SK-N-SH (cell line): ENCODE data around the gene CCNL2. TPM values are rescaled to one million over a fixed set of nuclear protein-coding genes. Genes with fewer than 3 reads are reported as not detected.
A peak's percentile ranks its signal among the peaks of the same experiment; 100 is the strongest.

Source experiments
- CTCF ChIA-PET: fragments of 300-600, 350-600 bp; formaldehyde crosslinking; extraction: SDS; loops from one replicate; lab custom pipeline; 2021; lab: Yijun Ruan, JAX
- POLR2A ChIA-PET: fragments of 350-600 bp; sonication (Branson Sonifier 250); formaldehyde crosslinking; extraction: SDS; loops from one replicate; lab custom pipeline; 2020; ENCODE audit warnings: antibody characterized with exemption, inconsistent platforms; lab: Yijun Ruan, JAX
- DNase-seq: peaks from one replicate; pipeline ENCODE4 v3.0.0; 2012
- H2AFZ ChIP-seq: fragments of 200-600 bp; sonication (generic); 2 replicates; pipeline ENCODE4 v1.8.1; 2016; ENCODE audit warnings: antibody characterized with exemption, mild to moderate bottlenecking, low read depth
- H3F3A ChIP-seq: fragments of 200-600 bp; sonication (generic); replicated peaks from 2 replicates; pipeline ENCODE3; 2016; ENCODE audit warnings: antibody characterized with exemption, mild to moderate bottlenecking; ENCODE audit not compliant: insufficient read depth
- H3K27ac ChIP-seq, 2 experiments: fragments of 200-500 bp in 1 of 2; fragments of 200-600 bp in 1 of 2; sonication (Bioruptor generic) in 1 of 2; sonication (generic), shearing (Covaris generic) in 1 of 2; 2 replicates each; pipeline versions ENCODE4 v1.5.1 to v1.6.1; 2014 to 2016; ENCODE audit warnings: low read depth in 2 of 2, inconsistent platforms in 1 of 2, low read length in 1 of 2, mild to moderate bottlenecking in 1 of 2, mixed read lengths in 1 of 2
- H3K27me3 ChIP-seq: fragments of 200-600 bp; sonication (generic), shearing (Covaris generic); 2 replicates; pipeline ENCODE4 v1.6.1; 2016; ENCODE audit warnings: mixed run types; ENCODE audit not compliant: insufficient read depth
- H3K36me3 ChIP-seq, 2 experiments: fragments of 200-500 bp in 1 of 2; fragments of 200-600 bp in 1 of 2; sonication (Bioruptor generic) in 1 of 2; sonication (generic) in 1 of 2; replicated peaks in 1 of 2; 2 replicates each; pipeline versions ENCODE3 to v1.5.1; 2014 to 2016; ENCODE audit warnings: low read length in 1 of 2, mild to moderate bottlenecking in 1 of 2; ENCODE audit not compliant: insufficient read depth in 2 of 2, control insufficient read depth in 1 of 2
- H3K4me1 ChIP-seq, 2 experiments: fragments of 200-500 bp in 1 of 2; fragments of 200-600 bp in 1 of 2; sonication (Bioruptor generic) in 1 of 2; sonication (generic), shearing (Covaris generic) in 1 of 2; 2 replicates each; pipeline versions ENCODE4 v1.5.1 to v1.6.1; 2014 to 2016; ENCODE audit warnings: low read depth in 1 of 2, low read length in 1 of 2, mixed run types in 1 of 2; ENCODE audit not compliant: insufficient read depth in 2 of 2, control insufficient read depth in 1 of 2
- H3K4me2 ChIP-seq: fragments of 200-600 bp; sonication (generic), shearing (Covaris generic); 2 replicates; pipeline ENCODE4 v1.6.1; 2017; ENCODE audit warnings: mixed run types
- H3K4me3 ChIP-seq, 2 experiments: fragments of 200-500 bp in 1 of 2; fragments of 200-600 bp in 1 of 2; sonication (Bioruptor generic) in 1 of 2; sonication (generic), shearing (Covaris generic) in 1 of 2; 2 replicates each; pipeline versions ENCODE4 v1.5.1 to v1.8.1; 2014 to 2016; ENCODE audit warnings: low read depth in 2 of 2, inconsistent platforms in 1 of 2, low read length in 1 of 2, mild to moderate bottlenecking in 1 of 2, mixed read lengths in 1 of 2, moderate library complexity in 1 of 2
- H3K79me2 ChIP-seq: fragments of 200-600 bp; sonication (generic); 2 replicates; pipeline ENCODE4 v1.8.1; 2017; ENCODE audit warnings: mild to moderate bottlenecking; ENCODE audit not compliant: insufficient read depth
- H3K9ac ChIP-seq: fragments of 200-600 bp; sonication (generic); 2 replicates; pipeline ENCODE4 v1.6.1; 2017; ENCODE audit warnings: mixed run types
- H3K9me2 ChIP-seq: fragments of 200-600 bp; sonication (generic); 2 replicates; pipeline ENCODE4 v1.6.1; 2017; ENCODE audit warnings: mixed run types
- H3K9me3 ChIP-seq: fragments of 200-600 bp; sonication (generic); 2 replicates; pipeline ENCODE4 v1.6.1; 2017; ENCODE audit warnings: mixed run types, mild to moderate bottlenecking, moderate library complexity
- H4K20me1 ChIP-seq: fragments of 200-600 bp; sonication (generic); 2 replicates; pipeline ENCODE4 v1.6.1; 2017; ENCODE audit warnings: mild to moderate bottlenecking, mixed run types; ENCODE audit not compliant: insufficient read depth
- EP300 ChIP-seq, 2 experiments: IDR thresholded peaks; 2 replicates each; pipeline versions ENCODE4 v1.4.0 to v1.6.1; 2012; ENCODE audit warnings: borderline replicate concordance in 1 of 2, low read depth in 1 of 2, low read length in 1 of 2
- FOXJ3 ChIP-seq: sonication (generic); formaldehyde crosslinking; IDR thresholded peaks from 2 replicates; pipeline ENCODE4 v1.5.1; 2020; ENCODE audit warnings: mild to moderate bottlenecking, missing genetic modification reagents
- FOXM1 ChIP-seq: IDR thresholded peaks from 2 replicates; pipeline ENCODE4 v1.4.0; 2012; ENCODE audit warnings: low read depth, mild to moderate bottlenecking
- GABPA ChIP-seq: IDR thresholded peaks from 2 replicates; pipeline ENCODE4 v1.4.0; 2012; ENCODE audit warnings: low read depth, mild to moderate bottlenecking
- IRF3 ChIP-seq: fragments of 150-350 bp; IDR thresholded peaks from 2 replicates; pipeline ENCODE4 v1.6.1; 2016; ENCODE audit warnings: mild to moderate bottlenecking, low read depth, low read length
- MAX ChIP-seq: IDR thresholded peaks from 2 replicates; pipeline ENCODE4 v1.4.0; 2012; ENCODE audit warnings: low read depth
- NFIC ChIP-seq: IDR thresholded peaks from 2 replicates; pipeline ENCODE4 v1.4.0; 2012; ENCODE audit warnings: borderline replicate concordance
- POLR2AphosphoS5 ChIP-seq: IDR thresholded peaks from 2 replicates; pipeline ENCODE4 v1.6.1; 2012; ENCODE audit warnings: low read depth, low read length
- RAD21 ChIP-seq: IDR thresholded peaks from 2 replicates; pipeline ENCODE4 v1.6.1; 2012; ENCODE audit warnings: mild to moderate bottlenecking, low read length
- REST ChIP-seq: IDR thresholded peaks from 2 replicates; pipeline ENCODE4 v1.6.1; 2012; ENCODE audit warnings: mild to moderate bottlenecking, low read depth, low read length, moderate library complexity
- TEAD4 ChIP-seq: IDR thresholded peaks from 2 replicates; pipeline ENCODE4 v1.4.0; 2012; ENCODE audit warnings: mild to moderate bottlenecking, borderline replicate concordance; ENCODE audit not compliant: insufficient read depth
- WGBS: methylation state at CpG from one replicate; pipeline ENCODE4 v1.1.6; 2017; ENCODE audit warnings: low lambda C conversion rate; 5-methylcytosine and 5-hydroxymethylcytosine counted together
- polyA plus RNA-seq, 3 experiments: library from polyadenylated mRNA; depleted of rRNA; stranded (reverse); fragments of >200 nt; gene quantifications; 2 replicates each; pipeline ENCODE4 v1.2.3, GENCODE V29; 2012

Gene CCNL2
- polyA plus RNA-seq, 1 of the 3 experiments (the other 2 are of a cell fraction): 362 TPM

GRCh38 chr1:1399872-1400575, 889 bp upstream of the CCNL2 start:
- ChIA-PET CTCF (interaction anchor here (1.3 to 3.8 kb wide), 5 partner anchors 8 to 35 kb away, joined by 3 to 16 read pairs (median 6); partner anchors contain the start of gene MRPL20), POLR2A (interaction anchor here (0.7 to 2.1 kb wide), 4 partner anchors 21 to 106 kb away, joined by 3 to 15 read pairs (median 4); partner anchors contain the start of genes ANKRD65 and AURKAIP1)
- Histone ChIP-seq H2AFZ (peak overlapping the region; percentile 63; the same call in 1 of the 2 replicates), H3K79me2 (peaks cover 89% of the 10 kb centered on the region), H3K36me3 (peaks cover 23 to 32% of the 10 kb centered on the region in 2 experiments), H4K20me1 (no peaks in the 10 kb centered on the region), H3F3A (peaks cover 30% of the 10 kb centered on the region), H3K9me3 (no peaks in the 10 kb centered on the region), H3K9ac (peak overlapping the region; percentile 93), H3K4me1 (peaks cover 6 to 23% of the 10 kb centered on the region in 2 experiments; a peak in 1 of 4 replicates), H3K4me3 (peak overlapping the region; percentile 74 to 78), H3K4me2 (peak overlapping the region; percentile 94), H3K9me2 (no peaks in the 10 kb centered on the region), H3K27me3 (no peaks in the 10 kb centered on the region), H3K27ac (peak overlapping the region; percentile 72 to 85)
- 4% methylated on average over 14 of the region's 34 CpGs for WGBS
- no peak for DNase-seq
- TF ChIP-seq FOXJ3 (CRISPR knock-in tag) (0 out of 2 replicates have a peak, but pooled peaks have one; percentile 43), EP300 (IDR thresholded peaks at IDR 0.05; ENCODE audit: borderline replicate concordance in 1 of 2, low read depth in 1 of 2, low read length in 1 of 2) (no peak), POLR2AphosphoS5 (peak; percentile 11)

- H3K9me2 ChIP-seq: no peaks in the 10 kb centered on the region
- H3K4me2 ChIP-seq: peak overlapping the region; percentile 93
- H3K4me3 ChIP-seq: peak overlapping the region; percentile 74 to 78
- TF ChIP-seq NFIC: no peak
- TF ChIP-seq FOXM1: no peak
- H3K36me3 ChIP-seq: peaks cover 28 to 40% of the 10 kb centered on the region in 2 experiments
- ChIA-PET CTCF (interaction anchor here (0.7 to 3.8 kb wide), 9 partner anchors 9 to 219 kb away, joined by 3 to 16 read pairs (median 3); partner anchors contain the start of genes ATAD3A, AURKAIP1 and MRPL20), POLR2A (interaction anchor here (0.6 to 2.1 kb wide), 6 partner anchors 9 to 28 kb away, joined by 3 to 15 read pairs (median 6); partner anchors contain the start of genes AURKAIP1 and MRPL20)
- H3K9ac ChIP-seq: peak overlapping the region; percentile 93
- no peak overlapping the region for H2AFZ ChIP-seq
- peak overlapping the region; percentile 44 to 69; a peak in 3 of 4 replicates for H3K27ac ChIP-seq
- peaks cover 6 to 23% of the 10 kb centered on the region in 2 experiments; a peak in 1 of 4 replicates for H3K4me1 ChIP-seq
- H3K79me2 ChIP-seq: peaks cover 92% of the 10 kb centered on the region
- no peaks in the 10 kb centered on the region for H3K9me3 ChIP-seq
- H4K20me1 ChIP-seq: 0 out of 2 replicates have a peak, but pooled peaks cover 4% of the 10 kb centered on the region
- WGBS: no CpG with 5 or more reads among the region's 54 CpGs
- peaks cover 24% of the 10 kb centered on the region for H3F3A ChIP-seq
- H3K27me3 ChIP-seq: no peaks in the 10 kb centered on the region
- peak; percentile 65 for DNase-seq
Observed at GRCh38 chr1:1398677-1399186, 403 bp downstream of the CCNL2 start.

GRCh38 chr1:1397839-1398523, 1.2 kb downstream of the CCNL2 start:
- POLR2A ChIA-PET: no interaction called here
- DNase-seq: peak; percentile 16
- TF ChIP-seq TEAD4: no peak
- no peak for TF ChIP-seq IRF3
- TF ChIP-seq RAD21: no peak
- TF ChIP-seq GABPA: no peak
- no peak for TF ChIP-seq REST
- no peak for TF ChIP-seq MAX
- no peak for TF ChIP-seq FOXJ3 (CRISPR knock-in tag)

More at GRCh38 chr1:1397839-1398523, 1.2 kb downstream of the CCNL2 start:
- Histone ChIP-seq H3K27ac (0 out of 4 replicates have a peak overlapping the region, but pooled peaks of 1 of the 2 experiments have one; percentile 6), H3K9ac (peak overlapping the region; percentile 93), H3F3A (peaks cover 16% of the 10 kb centered on the region), H3K4me2 (peak overlapping the region; percentile 93), H3K79me2 (peaks cover 97% of the 10 kb centered on the region), H2AFZ (no peak overlapping the region), H3K4me1 (peaks cover 6 to 23% of the 10 kb centered on the region in 2 experiments; a peak in 1 of 4 replicates), H3K4me3 (peak overlapping the region; percentile 74 to 78), H3K36me3 (peaks cover 35 to 44% of the 10 kb centered on the region in 2 experiments), H3K9me2 (no peaks in the 10 kb centered on the region), H4K20me1 (0 out of 2 replicates have a peak, but pooled peaks cover 4% of the 10 kb centered on the region), H3K9me3 (no peaks in the 10 kb centered on the region), H3K27me3 (no peaks in the 10 kb centered on the region)
- WGBS: 57% methylated on average over 18 of the region's 19 CpGs
- CTCF ChIA-PET: interaction anchor here (1.0 to 3.8 kb wide), 3 partner anchors 9 to 23 kb away, joined by 3 to 16 read pairs (median 14); partner anchors contain the start of genes AURKAIP1 and MRPL20
